Testis (tissue), 2 donors: Measurements from ENCODE around the gene PCSK6.
"Not testable (repeated sequence)": the region's sequence is repeated elsewhere in the genome, so short reads cannot be mapped to it uniquely, and the experiment has no call there.

Source experiments
- CTCF ChIP-seq, 3 experiments: fragments of 450-650 bp in 2 of 3; fragments of 200-600 bp in 1 of 3; sonication (generic) in 1 of 3; IDR thresholded peaks; one replicate each; pipeline ENCODE4 v1.5.1; 2016 to 2019; ENCODE audit warnings: antibody characterized with exemption in 3 of 3, mild to moderate bottlenecking in 2 of 3, moderate library complexity in 1 of 3
- POLR2A ChIP-seq: fragments of 450-650 bp; IDR thresholded peaks from one replicate; pipeline ENCODE4 v1.6.1; 2017; ENCODE audit warnings: antibody characterized with exemption, mild to moderate bottlenecking, moderate library complexity

GRCh38 chr15:101463696-101464095 is 25.8 kb downstream of the PCSK6 start:
- not testable (repeated sequence) for TF ChIP-seq CTCF (IDR thresholded peaks at IDR 0.05); POLR2A
